Esophagus squamous epithelium (tissue), 5 donors: ENCODE results near the gene UGT1A10. TPM values are rescaled to one million over a fixed set of nuclear protein-coding genes. Genes with fewer than 3 reads are reported as not detected.

Experiments used
- DNase-seq: peaks from one replicate; lab custom pipeline; 2025; lab: John Stamatoyannopoulos, UW
- H3K27ac ChIP-seq, 4 donors: fragments of 200-600 bp; sonication (generic); one replicate each; pipeline ENCODE4 v1.5.1; 2016 to 2019; ENCODE audit warnings: mild to moderate bottlenecking in 1 of 4
- H3K27me3 ChIP-seq, 4 donors: fragments of 200-600 bp; sonication (generic); 1 replicate in 3 of 4; 2 replicates in 1 of 4; pipeline versions ENCODE4 v1.5.1 to v1.6.0; 2017 to 2021; ENCODE audit warnings: antibody characterized with exemption in 1 of 4
- H3K36me3 ChIP-seq, 3 donors: fragments of 200-600 bp; sonication (generic); one replicate each; pipeline ENCODE4 v1.5.1; 2016 to 2019
- H3K4me1 ChIP-seq, 3 donors: fragments of 200-600 bp; sonication (generic); one replicate each; pipeline ENCODE4 v1.5.1; 2017 to 2019
- H3K4me3 ChIP-seq, 4 donors: fragments of 200-600 bp; sonication (generic); 1 replicate in 3 of 4; 2 replicates in 1 of 4; pipeline ENCODE4 v1.5.1; 2016 to 2019; ENCODE audit warnings: mild to moderate bottlenecking in 2 of 4, moderate library complexity in 1 of 4
- H3K9me3 ChIP-seq, 3 donors: fragments of 200-600 bp; sonication (generic); one replicate each; pipeline ENCODE4 v1.5.1; 2016 to 2019
- POLR2A ChIP-seq, 4 donors: fragments of 450-650 bp; IDR thresholded peaks; one replicate each; pipeline ENCODE4 v1.6.1; 2017; ENCODE audit warnings: antibody characterized with exemption in 4 of 4, mild to moderate bottlenecking in 4 of 4, moderate library complexity in 3 of 4
- WGBS, 2 donors: methylation state at CpG; one replicate each; pipeline ENCODE4 v1.1.5; 2018; 5-methylcytosine and 5-hydroxymethylcytosine counted together
- intact Hi-C: fragments of 100-400 bp; cut with DNase I; formaldehyde crosslinking; loops from one replicate; pipeline ENCODE4 v1.15.0; 2022
- total RNA-seq, 4 donors: library from RNA; depleted of rRNA; stranded (reverse); fragments of >200 nt; gene quantifications; one replicate each; pipeline ENCODE4 v1.1.0, GENCODE V29; 2016
- TF ChIP-seq, protein P1 (sequence below), 6 experiments: fragments of 450-650 bp in 4 of 6; fragments of 200-600 bp in 2 of 6; sonication (generic) in 2 of 6; IDR thresholded peaks; one replicate each; pipeline ENCODE4 v1.5.1; 2016 to 2019; ENCODE audit warnings: antibody characterized with exemption in 6 of 6, mild to moderate bottlenecking in 4 of 6, moderate library complexity in 4 of 6
- donor health status: DM: yes; HTN: yes; CAD: no.

UGT1A10 gene
- total RNA-seq, 4 donors from 2014 or later: 12.4 to 45.0 (median 23.9) TPM

DNA sequence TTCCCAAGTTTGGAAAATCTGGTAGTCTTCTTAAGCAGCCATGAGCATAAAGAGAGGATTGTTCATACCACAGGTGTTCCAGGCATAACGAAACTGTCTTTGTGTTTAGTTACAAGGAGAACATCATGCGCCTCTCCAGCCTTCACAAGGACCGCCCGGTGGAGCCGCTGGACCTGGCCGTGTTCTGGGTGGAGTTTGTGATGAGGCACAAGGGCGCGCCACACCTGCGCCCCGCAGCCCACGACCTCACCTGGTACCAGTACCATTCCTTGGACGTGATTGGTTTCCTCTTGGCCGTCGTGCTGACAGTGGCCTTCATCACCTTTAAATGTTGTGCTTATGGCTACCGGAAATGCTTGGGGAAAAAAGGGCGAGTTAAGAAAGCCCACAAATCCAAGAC, 135.9 kb downstream of the UGT1A10 start:
- TF ChIP-seq, protein P1, sequence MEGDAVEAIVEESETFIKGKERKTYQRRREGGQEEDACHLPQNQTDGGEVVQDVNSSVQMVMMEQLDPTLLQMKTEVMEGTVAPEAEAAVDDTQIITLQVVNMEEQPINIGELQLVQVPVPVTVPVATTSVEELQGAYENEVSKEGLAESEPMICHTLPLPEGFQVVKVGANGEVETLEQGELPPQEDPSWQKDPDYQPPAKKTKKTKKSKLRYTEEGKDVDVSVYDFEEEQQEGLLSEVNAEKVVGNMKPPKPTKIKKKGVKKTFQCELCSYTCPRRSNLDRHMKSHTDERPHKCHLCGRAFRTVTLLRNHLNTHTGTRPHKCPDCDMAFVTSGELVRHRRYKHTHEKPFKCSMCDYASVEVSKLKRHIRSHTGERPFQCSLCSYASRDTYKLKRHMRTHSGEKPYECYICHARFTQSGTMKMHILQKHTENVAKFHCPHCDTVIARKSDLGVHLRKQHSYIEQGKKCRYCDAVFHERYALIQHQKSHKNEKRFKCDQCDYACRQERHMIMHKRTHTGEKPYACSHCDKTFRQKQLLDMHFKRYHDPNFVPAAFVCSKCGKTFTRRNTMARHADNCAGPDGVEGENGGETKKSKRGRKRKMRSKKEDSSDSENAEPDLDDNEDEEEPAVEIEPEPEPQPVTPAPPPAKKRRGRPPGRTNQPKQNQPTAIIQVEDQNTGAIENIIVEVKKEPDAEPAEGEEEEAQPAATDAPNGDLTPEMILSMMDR (IDR thresholded peaks at IDR 0.05): no peak
- no peak for TF ChIP-seq POLR2A (IDR thresholded peaks at IDR 0.05)
- no peaks in the 10 kb centered on the region for H3K4me1 ChIP-seq
- no peaks in the 10 kb centered on the region for H3K27me3 ChIP-seq
- peaks cover 0 to 20% (median 0%) of the 10 kb centered on the region in 3 donors for H3K9me3 ChIP-seq
- WGBS, 2 donors: 83 to 89% methylated on average over 8 to 15 of the region's 16 CpGs
- no peak overlapping the region for H3K4me3 ChIP-seq
- intact Hi-C loops: no loop called here
- peaks cover 0 to 79% (median 0%) of the 10 kb centered on the region in 3 donors for H3K36me3 ChIP-seq
- no peak for DNase-seq
- no peak overlapping the region for H3K27ac ChIP-seq

DNA sequence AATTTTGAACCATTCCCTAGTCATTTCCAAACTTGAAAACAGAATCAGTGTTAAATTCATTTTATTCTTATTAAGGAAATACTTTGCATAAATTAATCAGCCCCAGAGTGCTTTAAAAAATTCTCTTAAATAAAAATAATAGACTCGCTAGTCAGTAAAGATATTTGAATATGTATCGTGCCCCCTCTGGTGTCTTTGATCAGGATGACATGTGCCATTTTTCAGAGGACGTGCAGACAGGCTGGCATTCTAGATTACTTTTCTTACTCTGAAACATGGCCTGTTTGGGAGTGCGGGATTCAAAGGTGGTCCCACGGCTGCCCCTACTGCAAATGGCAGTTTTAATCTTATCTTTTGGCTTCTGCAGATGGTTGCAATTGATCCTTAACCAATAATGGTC, 136.3 kb downstream of the UGT1A10 start:
- H3K27ac ChIP-seq: no peak overlapping the region
- H3K4me3 ChIP-seq: no peak overlapping the region
- H3K27me3 ChIP-seq: no peaks in the 10 kb centered on the region
- no peaks in the 10 kb centered on the region for H3K4me1 ChIP-seq
- 68 to 80% methylated on average over 5 of the region's 5 CpGs for WGBS, 2 donors
- intact Hi-C loops: no loop called here
- H3K36me3 ChIP-seq: peaks cover 0 to 75% (median 0%) of the 10 kb centered on the region in 3 donors
- peaks cover 0 to 20% (median 0%) of the 10 kb centered on the region in 3 donors for H3K9me3 ChIP-seq
- TF ChIP-seq POLR2A (IDR thresholded peaks at IDR 0.05): no peak
- TF ChIP-seq, protein P1 (IDR thresholded peaks at IDR 0.05): no peak
- no peak for DNase-seq

DNA sequence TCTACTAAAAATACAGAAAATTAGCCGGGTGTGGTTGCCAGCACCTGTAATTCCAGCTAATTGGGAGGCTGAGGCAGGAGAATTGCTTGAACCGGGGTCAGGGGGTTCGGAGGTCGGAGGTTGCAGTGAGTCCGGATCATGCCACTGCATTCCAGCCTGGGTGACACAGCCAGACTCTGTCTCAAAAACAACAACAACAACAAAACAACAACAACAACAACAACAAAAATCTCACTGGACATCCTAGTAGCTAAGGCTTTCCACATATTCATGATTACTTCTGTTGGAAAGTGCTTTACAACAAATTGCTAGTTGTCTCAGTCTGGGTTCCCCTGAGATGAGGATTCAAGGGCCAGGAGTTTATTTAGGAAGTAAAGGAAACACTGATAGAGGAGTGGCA, 137.6 kb downstream of the UGT1A10 start:
- no peaks in the 10 kb centered on the region for H3K4me1 ChIP-seq
- TF ChIP-seq, protein P1 (IDR thresholded peaks at IDR 0.05): no peak
- no peak for TF ChIP-seq POLR2A (IDR thresholded peaks at IDR 0.05)
- H3K27me3 ChIP-seq: no peaks in the 10 kb centered on the region
- peaks cover 0 to 20% (median 0%) of the 10 kb centered on the region in 3 donors for H3K9me3 ChIP-seq
- intact Hi-C loops: no loop called here
- no peak for DNase-seq
- peaks cover 0 to 62% (median 0%) of the 10 kb centered on the region in 3 donors for H3K36me3 ChIP-seq
- H3K27ac ChIP-seq: no peak overlapping the region
- H3K4me3 ChIP-seq: no peak overlapping the region
- WGBS, 2 donors: 90 to 91% methylated on average over 5 of the region's 5 CpGs

DNA sequence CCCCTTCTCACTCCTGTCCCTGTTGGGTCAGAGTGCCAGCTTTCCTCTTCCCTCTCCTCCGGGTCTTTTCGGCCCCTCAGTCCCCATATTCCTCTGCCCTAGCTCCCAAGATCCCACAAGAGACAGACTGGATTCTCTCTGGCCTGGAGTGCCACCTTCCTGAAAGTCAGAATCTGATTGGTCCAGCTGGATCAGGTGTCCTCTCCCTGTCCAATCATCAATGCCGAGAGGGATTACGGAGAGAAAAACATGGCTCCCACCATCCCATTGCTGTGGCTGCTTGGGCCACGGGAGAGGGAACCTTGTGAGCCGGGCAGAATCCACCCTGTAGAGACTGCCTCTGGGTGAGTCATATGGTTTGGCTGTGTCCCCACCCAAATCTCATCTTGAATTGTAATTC, 139.2 kb downstream of the UGT1A10 start:
- no peak for TF ChIP-seq POLR2A (IDR thresholded peaks at IDR 0.05)
- TF ChIP-seq, protein P1 (IDR thresholded peaks at IDR 0.05): no peak
- 75 to 86% methylated on average over 3 to 4 of the region's 6 CpGs for WGBS, 2 donors

GRCh38 chr2:233778030-233778429, 141.8 kb downstream of the UGT1A10 start, which contains the start of gene MROH2A:
Gene MROH2A, plus strand, starts transcription at chr2:233778330. Its CDS starts 1,029 bp downstream, at chr2:233779359.
- WGBS, 2 donors: 79 to 90% methylated on average over 2 of the region's 2 CpGs
- Histone ChIP-seq H3K27ac (no peak within 1 kb of the TSS), H3K4me1 (no peaks in the 10 kb centered on the region), H3K36me3 (peaks cover 0 to 20% (median 0%) of the 10 kb centered on the region in 3 donors), H3K9me3 (peaks cover 0 to 20% (median 0%) of the 10 kb centered on the region in 3 donors), H3K4me3 (no peak within 1 kb of the TSS), H3K27me3 (peaks cover 0 to 4% (median 0%) of the 10 kb centered on the region in 4 donors)
- no peak for TF ChIP-seq POLR2A (IDR thresholded peaks at IDR 0.05)
- TF ChIP-seq, protein P1 (IDR thresholded peaks at IDR 0.05): no peak
- DNase-seq: no peak
- intact Hi-C loops: no loop called here

More for the DNA sequence above, 139.2 kb downstream of the UGT1A10 start:
- intact Hi-C loops: no loop called here
- Histone ChIP-seq H3K4me1 (no peaks in the 10 kb centered on the region), H3K27ac (no peak overlapping the region), H3K9me3 (peaks cover 0 to 20% (median 0%) of the 10 kb centered on the region in 3 donors), H3K27me3 (peaks cover 0 to 4% (median 0%) of the 10 kb centered on the region in 4 donors), H3K36me3 (peaks cover 0 to 47% (median 0%) of the 10 kb centered on the region in 3 donors), H3K4me3 (no peak overlapping the region)
- DNase-seq: no peak
